Measurements from ENCODE around the gene EVL.

DNA sequence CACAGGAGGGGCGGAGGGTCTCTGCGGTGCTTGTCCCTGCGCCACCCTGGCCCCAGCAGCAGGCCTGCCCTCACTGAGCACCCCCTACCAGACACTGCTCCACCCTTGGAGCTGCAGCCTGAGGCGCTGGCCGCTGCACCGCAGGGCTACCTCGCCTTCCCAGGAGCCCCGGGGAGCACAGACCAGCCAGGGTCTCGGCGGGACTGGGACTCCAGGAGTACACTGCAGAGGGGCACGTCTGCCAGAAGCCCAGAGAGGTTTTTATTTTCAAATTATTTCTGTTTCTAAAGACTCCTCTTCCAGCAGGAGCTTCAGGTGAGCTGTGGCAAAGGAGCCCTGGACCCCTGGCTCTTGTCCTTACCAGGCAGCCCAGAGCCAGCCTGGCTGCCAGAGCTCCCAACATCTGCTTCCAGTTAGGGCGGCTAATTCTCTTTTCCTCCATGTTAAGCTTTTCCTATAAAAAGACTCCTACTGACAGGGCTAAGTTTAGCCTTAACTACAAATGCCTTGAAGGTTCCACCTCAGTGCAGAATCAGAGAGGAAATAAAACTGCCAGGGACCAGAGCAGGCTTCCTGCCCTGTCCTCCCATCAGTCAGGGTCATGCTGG lies 67.8 kb downstream of the EVL start:
- TF ChIP-seq, protein P1, sequence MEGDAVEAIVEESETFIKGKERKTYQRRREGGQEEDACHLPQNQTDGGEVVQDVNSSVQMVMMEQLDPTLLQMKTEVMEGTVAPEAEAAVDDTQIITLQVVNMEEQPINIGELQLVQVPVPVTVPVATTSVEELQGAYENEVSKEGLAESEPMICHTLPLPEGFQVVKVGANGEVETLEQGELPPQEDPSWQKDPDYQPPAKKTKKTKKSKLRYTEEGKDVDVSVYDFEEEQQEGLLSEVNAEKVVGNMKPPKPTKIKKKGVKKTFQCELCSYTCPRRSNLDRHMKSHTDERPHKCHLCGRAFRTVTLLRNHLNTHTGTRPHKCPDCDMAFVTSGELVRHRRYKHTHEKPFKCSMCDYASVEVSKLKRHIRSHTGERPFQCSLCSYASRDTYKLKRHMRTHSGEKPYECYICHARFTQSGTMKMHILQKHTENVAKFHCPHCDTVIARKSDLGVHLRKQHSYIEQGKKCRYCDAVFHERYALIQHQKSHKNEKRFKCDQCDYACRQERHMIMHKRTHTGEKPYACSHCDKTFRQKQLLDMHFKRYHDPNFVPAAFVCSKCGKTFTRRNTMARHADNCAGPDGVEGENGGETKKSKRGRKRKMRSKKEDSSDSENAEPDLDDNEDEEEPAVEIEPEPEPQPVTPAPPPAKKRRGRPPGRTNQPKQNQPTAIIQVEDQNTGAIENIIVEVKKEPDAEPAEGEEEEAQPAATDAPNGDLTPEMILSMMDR (IDR thresholded peaks at IDR 0.05; ENCODE audit: low read depth, low read length) = no peak
- no peak for TF ChIP-seq EZH2phosphoT487 (IDR thresholded peaks at IDR 0.05; ENCODE audit: low read depth)
